A673 (cell line): ENCODE data around the gene CLK4. TPM values are rescaled to one million over a fixed set of nuclear protein-coding genes. Genes with fewer than 3 reads are reported as not detected.

Experiments used
- BruUV-seq: library from RNA; stranded (reverse); fragments of 400-500 nt; replicated peaks from 2 replicates; lab custom pipeline; 2021; lab: Mats Ljungman, UMichigan
- CTCF ChIA-PET: fragments of 300-600 bp; sonication (Branson Sonifier 250); formaldehyde crosslinking; loops from one replicate; lab custom pipeline; 2022; ENCODE audit warnings: antibody characterized with exemption; lab: Charles Lee
- POLR2A ChIA-PET: fragments of 300-600 bp; sonication (Branson Sonifier 250); formaldehyde crosslinking; loops from one replicate; lab custom pipeline; 2022; ENCODE audit warnings: antibody characterized with exemption; ENCODE audit not compliant: low non-redundant PET; lab: Charles Lee
- DNase-seq: peaks from one replicate; pipeline ENCODE4 v3.0.0-alpha.2; 2015; ENCODE audit warnings: low spot score
- H3K27ac ChIP-seq: fragments of 200-600 bp; sonication (generic); 2 replicates; pipeline ENCODE4 v1.5.1; 2016; ENCODE audit warnings: mixed run types, low read depth, mild to moderate bottlenecking, mixed read lengths, antibody characterized with exemption, low read length; ENCODE audit not compliant: poor library complexity, severe bottlenecking
- H3K27me3 ChIP-seq: fragments of 200-600 bp; sonication (generic); replicated peaks from 2 replicates; pipeline ENCODE4 v1.6.1; 2017; ENCODE audit warnings: mixed run types, low read depth, mild to moderate bottlenecking, mixed read lengths, antibody characterized with exemption, low read length; ENCODE audit not compliant: insufficient read depth, poor library complexity
- H3K36me3 ChIP-seq: fragments of 200-600 bp; sonication (generic); 2 replicates; pipeline ENCODE4 v1.6.1; 2016; ENCODE audit warnings: mixed run types, mild to moderate bottlenecking, mixed read lengths, antibody characterized with exemption, low read length; ENCODE audit not compliant: insufficient read depth, poor library complexity, severe bottlenecking
- H3K4me1 ChIP-seq: fragments of 200-600 bp; sonication (generic); 2 replicates; pipeline ENCODE4 v1.6.1; 2017; ENCODE audit warnings: mixed run types, mild to moderate bottlenecking, mixed read lengths, antibody characterized with exemption, low read length; ENCODE audit not compliant: insufficient read depth, poor library complexity, severe bottlenecking
- H3K4me3 ChIP-seq: fragments of 200-600 bp; sonication (generic); 2 replicates; pipeline ENCODE4 v1.5.1; 2016; ENCODE audit warnings: low read depth, mixed run types, mild to moderate bottlenecking, mixed read lengths, low read length; ENCODE audit not compliant: poor library complexity, severe bottlenecking
- H3K9me3 ChIP-seq: fragments of 200-600 bp; sonication (generic); 2 replicates; pipeline ENCODE4 v1.6.1; 2016; ENCODE audit warnings: mixed run types, low read depth, mild to moderate bottlenecking, mixed read lengths, antibody characterized with exemption, low read length; ENCODE audit not compliant: poor library complexity, severe bottlenecking
- CTCF ChIP-seq: fragments of 300-800, 200-600 bp; sonication (generic); conservative IDR thresholded peaks from 2 replicates; pipeline ENCODE4 v1.5.1; 2017; ENCODE audit warnings: low read depth, mild to moderate bottlenecking, antibody characterized with exemption, low read length, moderate library complexity, mixed read lengths
- EZH2 ChIP-seq: fragments of 200-600 bp; sonication (generic); IDR thresholded peaks from 2 replicates; pipeline ENCODE4 v1.6.1; 2017; ENCODE audit warnings: borderline replicate concordance, low read depth, mild to moderate bottlenecking, mixed read lengths, antibody characterized with exemption, low read length; ENCODE audit not compliant: poor library complexity, severe bottlenecking
- intact Hi-C: fragments of 100-400 bp; cut with micrococcal nuclease; formaldehyde crosslinking; loops from one replicate; pipeline ENCODE4 v1.10.0; 2022; ENCODE audit not compliant: unreplicated experiment
- total RNA-seq: library from RNA; stranded (reverse); gene quantifications from 2 replicates; pipeline ENCODE4 v1.2.3, GENCODE V29; 2021

Gene CLK4
- total RNA-seq, 1 experiment from 2014 or later, result 24.2 TPM

GRCh38 chr5:178606269-178606668 lies 20.6 kb downstream of the CLK4 start:
- Histone ChIP-seq H3K27ac (no peak overlapping the region), H3K4me1 (no peaks in the 10 kb centered on the region), H3K36me3 (peaks cover 78% of the 10 kb centered on the region), H3K9me3 (no peaks in the 10 kb centered on the region), H3K27me3 (no peaks in the 10 kb centered on the region), H3K4me3 (no peak overlapping the region)
- DNase-seq, result no peak
- POLR2A ChIA-PET, result no interaction called here
- no TSS peak for BruUV-seq
- intact Hi-C loops, result no loop called here
- CTCF ChIA-PET, result no interaction called here
- TF ChIP-seq EZH2 (no peak), CTCF (no peak)

GRCh38 chr5:178605788-178606187 lies 21.1 kb downstream of the CLK4 start:
- no peak overlapping the region for H3K4me3 ChIP-seq
- no peak for TF ChIP-seq CTCF
- no peak for TF ChIP-seq EZH2
- peaks cover 74% of the 10 kb centered on the region for H3K36me3 ChIP-seq
- no peaks in the 10 kb centered on the region for H3K27me3 ChIP-seq
- intact Hi-C loops, result no loop called here
- H3K27ac ChIP-seq, result no peak overlapping the region
- H3K4me1 ChIP-seq, result no peaks in the 10 kb centered on the region
- POLR2A ChIA-PET, result no interaction called here
- BruUV-seq, result no TSS peak
- DNase-seq, result no peak
- H3K9me3 ChIP-seq, result no peaks in the 10 kb centered on the region
- CTCF ChIA-PET, result no interaction called here

GRCh38 chr5:178602752-178603151 lies 24.1 kb downstream of the CLK4 start:
- TF ChIP-seq CTCF, result no peak
- TF ChIP-seq EZH2, result no peak
- intact Hi-C loops, result no loop called here
- no TSS peak for BruUV-seq
- Histone ChIP-seq H3K9me3 (no peaks in the 10 kb centered on the region), H3K4me3 (no peak overlapping the region), H3K27me3 (no peaks in the 10 kb centered on the region), H3K27ac (no peak overlapping the region), H3K4me1 (no peaks in the 10 kb centered on the region), H3K36me3 (peaks cover 75% of the 10 kb centered on the region)
- ChIA-PET POLR2A (no interaction called here), CTCF (no interaction called here)
- no peak for DNase-seq
